H1 (cell line): Measurements from ENCODE around the gene COX6A1. TPM values are rescaled to one million over a fixed set of nuclear protein-coding genes. Genes with fewer than 3 reads are reported as not detected.
A peak's percentile ranks its signal among the peaks of the same experiment; 100 is the strongest.

Experiments
- CHD7 ChIP-seq: fragments of 300-600 bp; sonication (generic); IDR thresholded peaks from 2 replicates; pipeline ENCODE4 v1.7.1; 2012; ENCODE audit warnings: low read length, moderate library complexity, mild to moderate bottlenecking, inconsistent platforms; ENCODE audit not compliant: insufficient replicate concordance
- HDAC6 ChIP-seq: IDR thresholded peaks from one replicate; pipeline ENCODE4 v1.7.1; 2012; ENCODE audit warnings: low read depth, mild to moderate bottlenecking, inconsistent platforms, low read length, moderate library complexity
- KDM4A ChIP-seq: IDR thresholded peaks from one replicate; pipeline ENCODE4 v1.7.1; 2012; ENCODE audit warnings: low read depth, mild to moderate bottlenecking, moderate library complexity, low read length, inconsistent platforms; ENCODE audit not compliant: severe bottlenecking
- KDM5A ChIP-seq: fragments of 200-600 bp; IDR thresholded peaks from 2 replicates; pipeline ENCODE4 v1.7.1; 2012; ENCODE audit warnings: mild to moderate bottlenecking, low read length, inconsistent platforms, mixed read lengths
- PHF8 ChIP-seq: fragments of 200-600 bp; sonication (generic); conservative IDR thresholded peaks from 2 replicates; pipeline ENCODE4 v1.7.1; 2012; ENCODE audit warnings: low read depth, mild to moderate bottlenecking, inconsistent platforms, low read length, moderate library complexity
- SIRT6 ChIP-seq: IDR thresholded peaks from one replicate; pipeline ENCODE4 v1.7.1; 2012; ENCODE audit warnings: low read length, inconsistent platforms
- TBP ChIP-seq: IDR thresholded peaks from 2 replicates; pipeline ENCODE4 v1.6.1; 2011; ENCODE audit warnings: low read depth, low read length, improper control_type of control experiment
- polyA plus RNA-seq, 7 experiments: library from polyadenylated mRNA; depleted of rRNA in 3 of 7; stranded (reverse) in 5 of 7; unstranded in 2 of 7; fragments of >200 nt in 5 of 7; fragments of 200-250 nt in 2 of 7; gene quantifications; 1 replicate in 5 of 7; 2 replicates in 1 of 7; 4 replicates in 1 of 7; pipeline versions ENCODE4 v1.2.1 to v1.2.3, GENCODE V29; 2011 to 2013; ENCODE audit warnings: missing spikeins in 2 of 7, mixed read lengths in 2 of 7
- total RNA-seq: library from RNA; stranded (reverse); fragmentation: NEBNext Ultra II Directional; extraction: Animal tissue kit (Norgen Biotek cat#: 25700); gene quantifications from 2 replicates; pipeline ENCODE4 v1.2.1, GENCODE V29; 2021
- TF ChIP-seq, protein P1 (sequence below): IDR thresholded peaks from 2 replicates; pipeline ENCODE4 v1.6.1; 2012; ENCODE audit warnings: inconsistent platforms
- TF ChIP-seq, protein P2 (sequence below): IDR thresholded peaks from 2 replicates; pipeline ENCODE4 v1.6.1; 2012; ENCODE audit warnings: inconsistent platforms

The COX6A1 gene
- total and polyA plus RNA-seq, 2 of the 8 experiments (the other 6 are each of a cell fraction or from before 2014, with no cell fraction given) = 437 to 2,792 TPM

GRCh38 chr12:120437735-120438494 is at the start of gene COX6A1 (continued):
- TF ChIP-seq CHD7 (no peak), KDM5A (peak; percentile 83), PHF8 (peak; percentile 68), SIRT6 (no peak), HDAC6 (no peak), TBP (peak; percentile 71), KDM4A (peak; percentile 38)
- TF ChIP-seq, protein P1, sequence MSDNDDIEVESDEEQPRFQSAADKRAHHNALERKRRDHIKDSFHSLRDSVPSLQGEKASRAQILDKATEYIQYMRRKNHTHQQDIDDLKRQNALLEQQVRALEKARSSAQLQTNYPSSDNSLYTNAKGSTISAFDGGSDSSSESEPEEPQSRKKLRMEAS = peak; percentile 81
- TF ChIP-seq, protein P2, sequence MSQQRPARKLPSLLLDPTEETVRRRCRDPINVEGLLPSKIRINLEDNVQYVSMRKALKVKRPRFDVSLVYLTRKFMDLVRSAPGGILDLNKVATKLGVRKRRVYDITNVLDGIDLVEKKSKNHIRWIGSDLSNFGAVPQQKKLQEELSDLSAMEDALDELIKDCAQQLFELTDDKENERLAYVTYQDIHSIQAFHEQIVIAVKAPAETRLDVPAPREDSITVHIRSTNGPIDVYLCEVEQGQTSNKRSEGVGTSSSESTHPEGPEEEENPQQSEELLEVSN = no peak
